PFSK-1 (cell line): ENCODE measurements around the gene BEND7.

Experiments used
- FOXP2 ChIP-seq: optimal IDR thresholded peaks from 2 replicates; pipeline ENCODE3; 2011; ENCODE audit warnings: borderline replicate concordance, control low read depth, inconsistent platforms; ENCODE audit not compliant: insufficient read depth; ENCODE audit errors: extremely low read length, extremely low read depth
- POLR2AphosphoS5 ChIP-seq: IDR thresholded peaks from 2 replicates; pipeline ENCODE4 v1.6.1; 2012; ENCODE audit warnings: low read depth, mild to moderate bottlenecking, control low read depth, low read length, moderate library complexity
- REST ChIP-seq, 2 experiments: IDR thresholded peaks; 2 replicates each; pipeline versions ENCODE4 v1.6.1 to v1.8.0; 2011 to 2012; ENCODE audit warnings: low read depth in 2 of 2, low read length in 2 of 2, control low read depth in 1 of 2, inconsistent platforms in 1 of 2, mild to moderate bottlenecking in 1 of 2, moderate library complexity in 1 of 2; ENCODE audit not compliant: insufficient read depth in 1 of 2
- SIN3A ChIP-seq: IDR thresholded peaks from 2 replicates; pipeline ENCODE4 v1.6.1; 2012; ENCODE audit warnings: mild to moderate bottlenecking, low read length, moderate library complexity, borderline replicate concordance; ENCODE audit not compliant: insufficient read depth
- TAF1 ChIP-seq: IDR thresholded peaks from 2 replicates; pipeline ENCODE4 v1.6.1; 2012; ENCODE audit warnings: low read length, control low read depth, borderline replicate concordance; ENCODE audit not compliant: insufficient read depth

Gene BEND7

DNA sequence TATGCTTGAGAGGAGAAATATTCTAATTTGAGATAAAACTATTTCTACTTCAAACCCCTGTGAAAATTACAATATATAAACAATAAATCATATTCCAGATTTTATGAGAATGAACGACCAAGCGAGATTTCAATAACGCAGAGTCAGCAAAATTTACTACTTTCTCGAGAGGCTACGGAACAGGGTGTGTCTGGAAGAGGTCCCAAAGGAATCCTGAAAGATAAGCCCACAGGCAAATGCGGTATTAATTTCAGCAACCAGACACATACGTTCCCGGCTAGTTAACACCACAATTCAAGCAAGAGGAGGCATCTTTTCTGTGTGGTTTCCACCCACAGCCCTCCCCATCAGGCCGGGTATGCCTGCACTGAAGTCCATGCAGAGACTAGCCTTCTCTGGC, 26.4 kb downstream of the BEND7 start:
- TF ChIP-seq POLR2AphosphoS5 (no peak), SIN3A (no peak), REST (IDR thresholded peaks at IDR 0.05; ENCODE audit: insufficient read depth in 1 of 2, low read depth in 2 of 2, low read length in 2 of 2) (no peak), FOXP2 (no peak), TAF1 (no peak)

GRCh38 chr10:13500201-13500600, 28.6 kb downstream of the BEND7 start:
- no peak for TF ChIP-seq REST (IDR thresholded peaks at IDR 0.05; ENCODE audit: insufficient read depth in 1 of 2, low read depth in 2 of 2, low read length in 2 of 2)
- no peak for TF ChIP-seq TAF1
- no peak for TF ChIP-seq SIN3A
- TF ChIP-seq POLR2AphosphoS5: no peak
- TF ChIP-seq FOXP2: no peak

DNA sequence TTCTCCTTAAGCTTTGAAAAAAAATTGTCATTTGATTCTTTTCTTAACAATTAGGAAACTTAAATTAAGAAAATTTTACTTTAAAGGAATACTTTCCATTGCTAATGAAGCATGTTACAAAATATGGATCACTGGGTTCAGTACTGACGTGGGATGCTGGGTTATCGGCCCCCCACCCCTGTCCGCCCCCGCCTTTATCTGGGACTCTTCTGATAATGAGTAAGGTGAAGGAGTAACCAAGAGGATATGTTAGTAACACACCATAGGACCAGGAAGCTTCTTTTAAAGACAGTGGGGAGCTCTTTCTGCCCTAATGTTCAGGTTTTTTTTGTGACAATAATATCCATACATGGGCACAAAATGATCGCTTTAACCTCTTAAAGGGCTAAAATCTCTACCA, 29.7 kb downstream of the BEND7 start:
- TF ChIP-seq POLR2AphosphoS5: no peak
- no peak for TF ChIP-seq TAF1
- TF ChIP-seq FOXP2: no peak
- TF ChIP-seq SIN3A: no peak
- TF ChIP-seq REST (IDR thresholded peaks at IDR 0.05; ENCODE audit: insufficient read depth in 1 of 2, low read depth in 2 of 2, low read length in 2 of 2): no peak

GRCh38 chr10:13496931-13497330, 31.9 kb downstream of the BEND7 start:
- TF ChIP-seq POLR2AphosphoS5 (no peak), TAF1 (no peak), FOXP2 (no peak), REST (IDR thresholded peaks at IDR 0.05; ENCODE audit: insufficient read depth in 1 of 2, low read depth in 2 of 2, low read length in 2 of 2) (no peak), SIN3A (no peak)

GRCh38 chr10:13496164-13496563, 32.6 kb downstream of the BEND7 start:
- no peak for TF ChIP-seq FOXP2
- no peak for TF ChIP-seq POLR2AphosphoS5
- no peak for TF ChIP-seq REST (IDR thresholded peaks at IDR 0.05; ENCODE audit: insufficient read depth in 1 of 2, low read depth in 2 of 2, low read length in 2 of 2)
- no peak for TF ChIP-seq SIN3A
- TF ChIP-seq TAF1: no peak
